Endometrial microvascular endothelial cells (primary cell): ENCODE data around the gene TIMM44. TPM values are rescaled to one million over a fixed set of nuclear protein-coding genes. Genes with fewer than 3 reads are reported as not detected.

Experiments
- in situ Hi-C: cut with HindIII; loops from 2 replicates; pipeline ENCODE4 v1.10.0; 2017; ENCODE audit warnings: low sequenced_read_pairs, low pct_unique_long_range_greater_than_20kb; ENCODE audit errors: inconsistent ontology term
- total RNA-seq: library from RNA; depleted of rRNA; stranded (reverse); fragments of >200 nt; gene quantifications from one replicate; pipeline ENCODE4 v1.2.3, GENCODE V29; 2015; ENCODE audit errors: inconsistent ontology term

TIMM44 gene
- total RNA-seq, 1 donor from 2014 or later = 75.6 TPM

GRCh38 chr19:7888145-7888825 lies 55.2 kb downstream of the TIMM44 start, which contains the start of gene LRRC8E:
LRRC8E (plus strand) TSS chr19:7888510; CDS start chr19:7895604, 7,094 bp downstream.
- in situ Hi-C loops = no loop called here

GRCh38 chr19:7887408-7888144 lies 55.9 kb downstream of the TIMM44 start:
- in situ Hi-C loops = no loop called here

- in situ Hi-C loops = no loop called here
Measured at GRCh38 chr19:7885818-7886217, 57.6 kb downstream of the TIMM44 start.

- in situ Hi-C loops = no loop called here
Measured at GRCh38 chr19:7883796-7884570, 59.5 kb downstream of the TIMM44 start.

- in situ Hi-C loops = no loop called here
Measured at GRCh38 chr19:7883105-7883504, 60.4 kb downstream of the TIMM44 start.

- in situ Hi-C loops = no loop called here
Measured at GRCh38 chr19:7881910-7882309, 61.6 kb downstream of the TIMM44 start.

GRCh38 chr19:7879836-7880235 lies 63.6 kb downstream of the TIMM44 start:
- in situ Hi-C loops = no loop called here

- in situ Hi-C loops = no loop called here
Measured at GRCh38 chr19:7879111-7879807, 64.2 kb downstream of the TIMM44 start.

GRCh38 chr19:7877249-7877836 lies 66.1 kb downstream of the TIMM44 start:
- in situ Hi-C loops = no loop called here

Other genes with a start within 250 kb of the TIMM44 start
- gene FCER2, start 241.5 kb downstream of the TIMM44 start, total RNA-seq = not detected
- not detected for gene CLEC4G, start 211.6 kb downstream of the TIMM44 start, total RNA-seq
- gene CD209, start 196.1 kb downstream of the TIMM44 start, total RNA-seq = not detected
- gene CLEC4M, start 180.4 kb downstream of the TIMM44 start, total RNA-seq = not detected
- gene EVI5L, start 113.4 kb downstream of the TIMM44 start, total RNA-seq = 23.2 TPM
- gene PRR36, start 69.3 kb downstream of the TIMM44 start, total RNA-seq = not detected
- gene LRRC8E, start 55.2 kb downstream of the TIMM44 start, total RNA-seq = 1.9 TPM
- gene MAP2K7, start 39.8 kb downstream of the TIMM44 start, total RNA-seq = 13.3 TPM
- gene TGFBR3L, start 28.8 kb downstream of the TIMM44 start, total RNA-seq = not detected
- gene SNAPC2, start 23.3 kb downstream of the TIMM44 start, total RNA-seq = 46.8 TPM
- 2.2 TPM for gene CTXN1, start 17.5 kb downstream of the TIMM44 start, total RNA-seq
- gene ELAVL1, start 62.0 kb upstream of the TIMM44 start, total RNA-seq = 68.0 TPM
- gene CCL25, start 109.1 kb upstream of the TIMM44 start, total RNA-seq = not detected
- not detected for gene FBN3, start 205.9 kb upstream of the TIMM44 start, total RNA-seq